Inflammatory macrophage treated with lipopolysaccharide for 1 hour (primary cell): Measurements from ENCODE around the gene ATP5F1E.
"Not testable (repeated sequence)": the region's sequence is repeated elsewhere in the genome, so short reads cannot be mapped to it uniquely, and the experiment has no call there.

Experiments
- DNase-seq, 2 donors: peaks; one replicate each; pipeline ENCODE4 v3.0.0-alpha.2; 2020 to 2022

The ATP5F1E gene

DNA sequence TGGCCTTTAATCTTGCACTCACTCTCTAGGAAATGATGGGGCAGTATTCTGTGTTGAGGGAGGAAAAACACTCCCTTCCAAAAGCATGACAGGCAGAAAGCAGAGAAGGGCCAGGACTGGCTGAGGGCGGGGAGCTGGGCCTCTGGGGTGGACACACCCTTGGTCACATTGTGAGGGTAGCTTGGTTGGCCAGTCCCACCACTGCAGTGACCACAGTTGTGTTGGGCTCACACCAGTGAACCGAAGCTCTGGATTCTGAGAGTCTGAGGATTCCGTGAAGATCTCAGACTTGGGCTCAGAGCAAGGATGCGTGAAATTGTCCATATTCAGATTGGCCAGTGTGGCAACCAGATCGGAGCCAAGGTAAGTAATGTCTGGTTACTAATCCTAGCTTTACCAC lies 12.9 kb downstream of the ATP5F1E start, which contains the start of gene TUBB1:
Gene TUBB1, plus strand, starts transcription at position 213 of the 400 bp plus-strand sequence. Its CDS starts 94 bp downstream, at position 307.
- DNase-seq, result no peak

DNA sequence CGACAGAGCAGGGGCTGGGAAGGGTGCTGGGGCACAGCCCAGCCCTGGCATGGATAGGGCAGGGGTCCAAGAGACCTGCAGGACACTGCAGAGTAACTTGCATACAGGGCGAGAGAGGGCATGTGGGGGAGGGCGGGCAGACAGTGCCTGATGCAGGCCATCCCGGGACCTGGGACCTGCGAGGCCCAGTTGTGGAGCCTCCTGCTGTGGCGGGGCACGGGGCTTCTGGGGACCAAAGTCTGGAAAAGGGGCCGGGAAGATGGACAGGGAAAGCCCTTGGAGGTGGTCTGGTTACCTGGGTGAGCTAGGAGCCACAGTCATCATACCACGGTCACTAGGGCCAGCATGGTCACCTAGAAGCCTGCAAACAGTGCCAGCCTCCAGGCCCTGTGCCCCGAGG lies 13.3 kb downstream of the ATP5F1E start:
- DNase-seq, result no peak

DNA sequence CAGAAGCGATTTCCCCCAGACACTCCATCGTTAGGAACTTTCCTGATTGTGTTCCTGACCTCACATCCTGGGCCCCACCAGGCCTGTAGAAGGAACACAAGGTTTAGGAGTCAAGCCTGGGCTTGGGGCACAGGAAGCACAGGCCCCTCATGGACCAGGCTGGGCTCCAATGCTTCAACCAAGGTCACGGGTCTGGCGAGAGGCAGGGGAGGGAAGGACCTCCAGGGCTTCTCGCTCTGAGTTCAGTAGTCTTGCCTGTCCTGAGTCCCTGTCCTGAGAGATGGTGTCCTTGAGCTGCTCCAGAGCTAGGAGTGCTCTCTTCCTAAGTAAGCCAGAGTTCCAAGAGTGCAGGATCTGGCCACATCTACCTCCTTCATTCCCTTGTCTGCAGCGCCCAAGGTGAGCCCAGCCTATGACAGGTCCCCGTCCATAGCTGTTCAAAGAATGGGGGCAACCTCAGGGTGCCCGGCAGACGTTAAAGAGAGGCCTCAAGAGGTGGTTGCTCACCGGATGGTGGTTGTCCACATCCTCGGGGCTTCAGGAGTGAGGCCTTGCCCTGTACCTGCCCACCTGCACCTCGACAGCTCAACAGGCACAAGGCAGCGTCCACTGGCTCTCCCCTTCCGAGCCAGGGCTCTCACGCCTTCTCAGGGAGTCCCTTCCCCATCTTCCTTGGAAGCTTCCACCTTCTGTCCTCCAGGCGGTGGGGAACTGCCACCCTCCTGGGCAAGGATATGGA lies 14.5 kb downstream of the ATP5F1E start:
- no peak for DNase-seq

DNA sequence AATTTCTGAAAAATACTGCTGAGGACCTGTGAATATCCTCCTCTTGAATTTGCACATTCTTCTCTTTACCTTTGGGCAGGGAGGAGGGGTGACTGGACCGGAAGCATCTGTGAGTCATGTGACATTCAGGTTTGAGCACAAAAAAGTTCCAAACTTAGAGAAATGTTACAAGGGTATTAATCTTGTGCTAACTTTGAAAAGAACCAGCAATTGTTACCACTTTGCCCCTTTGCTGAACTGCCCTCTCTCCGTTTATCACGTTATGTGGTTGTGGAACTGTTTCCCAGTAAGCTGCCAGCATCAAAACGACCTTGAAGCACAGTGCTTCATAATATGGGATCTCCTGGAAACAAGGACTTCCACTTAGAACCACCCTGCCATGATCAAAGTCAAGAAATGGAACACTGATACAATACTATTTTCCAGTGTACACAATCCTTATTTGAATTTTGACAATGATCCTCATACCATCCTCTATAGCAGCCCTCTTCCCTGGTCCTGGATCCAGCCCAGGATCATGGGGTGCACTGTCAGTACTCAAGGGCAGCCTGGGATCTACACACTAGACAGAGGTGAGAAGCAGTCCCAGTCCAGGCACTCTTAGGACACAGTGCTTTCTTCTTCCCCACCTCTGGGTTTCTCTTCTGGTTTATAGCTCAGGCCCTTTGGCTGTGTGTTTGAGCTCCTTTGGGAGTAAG lies 15.2 kb downstream of the ATP5F1E start:
- DNase-seq, result no peak

DNA sequence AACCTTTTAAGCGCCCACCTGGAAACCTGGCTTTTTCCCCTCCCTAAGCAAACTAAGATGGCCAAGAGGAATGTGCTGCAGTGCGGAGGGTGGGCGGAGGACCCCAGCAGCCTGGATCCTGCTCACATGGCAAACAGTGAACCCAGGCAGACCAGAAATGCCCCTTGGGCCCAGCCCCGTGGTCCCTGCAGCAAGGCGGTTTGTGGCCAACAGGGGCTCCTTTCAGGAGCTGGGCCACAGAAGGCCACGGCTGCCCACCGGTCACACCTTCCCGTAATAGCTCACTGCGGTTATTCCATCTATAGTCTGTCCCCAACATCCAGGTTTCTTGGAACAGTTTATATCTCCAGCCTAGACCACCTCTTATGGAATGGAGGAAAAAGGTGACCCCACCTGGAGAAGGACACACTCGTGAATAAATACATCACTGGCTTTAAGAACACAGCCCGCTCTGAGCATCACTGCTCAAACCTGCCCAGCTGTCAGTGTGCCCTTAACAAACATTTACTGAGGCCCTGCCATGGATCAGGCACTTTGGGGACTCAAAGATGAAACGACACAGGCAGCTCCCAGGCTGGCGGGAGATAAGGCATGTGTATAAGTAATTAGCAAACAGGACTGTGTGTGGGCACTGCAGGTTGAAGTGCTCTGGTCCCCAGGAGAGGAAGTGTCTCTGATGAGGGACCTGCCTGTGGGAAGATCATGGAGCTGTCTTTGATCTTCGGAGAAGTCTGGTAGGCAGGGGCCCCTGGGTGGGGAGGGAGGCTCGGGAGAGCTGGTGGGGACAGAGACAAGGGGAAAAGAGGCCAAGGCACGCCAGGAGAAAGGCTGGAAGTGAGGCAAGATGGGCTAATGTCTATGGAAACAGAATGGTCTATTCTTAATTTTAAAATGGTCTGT lies 16.1 kb downstream of the ATP5F1E start:
- DNase-seq, result no peak

GRCh38 chr20:59015411-59015810 lies 16.7 kb downstream of the ATP5F1E start:
- DNase-seq, result no peak

DNA sequence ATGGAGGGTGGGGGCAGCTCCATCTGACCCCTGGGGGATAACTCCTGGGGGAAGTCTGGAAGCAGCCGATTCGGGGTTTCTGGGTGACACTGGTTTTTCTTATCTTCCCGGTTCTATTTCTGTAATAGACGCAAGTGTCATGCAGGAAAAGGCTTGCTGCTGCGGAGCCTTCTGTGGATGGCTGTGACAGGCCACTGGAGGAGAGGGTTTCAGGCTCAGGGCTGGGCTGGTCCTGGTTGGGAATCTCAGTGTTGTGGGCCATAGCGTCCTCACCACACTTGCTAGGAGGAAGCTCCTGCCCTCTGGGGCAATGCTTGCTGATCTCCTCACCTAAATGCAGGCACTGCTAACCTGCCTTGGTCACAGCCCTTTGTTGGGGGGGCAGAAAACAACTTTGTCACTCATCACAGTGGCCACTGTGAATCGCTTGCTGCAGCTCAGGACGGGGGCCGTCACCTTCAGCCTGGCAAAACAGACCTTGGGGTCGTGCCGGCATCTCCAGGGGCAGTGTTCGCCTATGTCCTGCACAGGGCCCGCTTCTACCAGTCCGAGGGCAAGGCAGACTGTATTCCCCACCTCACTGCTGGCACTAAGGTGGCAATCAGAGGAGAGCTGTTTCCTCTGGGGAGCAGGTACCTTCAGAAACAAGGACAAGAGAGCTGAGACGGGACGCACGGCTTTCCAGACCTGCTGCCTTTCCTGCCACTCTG lies 17.3 kb downstream of the ATP5F1E start:
- DNase-seq, result no peak

DNA sequence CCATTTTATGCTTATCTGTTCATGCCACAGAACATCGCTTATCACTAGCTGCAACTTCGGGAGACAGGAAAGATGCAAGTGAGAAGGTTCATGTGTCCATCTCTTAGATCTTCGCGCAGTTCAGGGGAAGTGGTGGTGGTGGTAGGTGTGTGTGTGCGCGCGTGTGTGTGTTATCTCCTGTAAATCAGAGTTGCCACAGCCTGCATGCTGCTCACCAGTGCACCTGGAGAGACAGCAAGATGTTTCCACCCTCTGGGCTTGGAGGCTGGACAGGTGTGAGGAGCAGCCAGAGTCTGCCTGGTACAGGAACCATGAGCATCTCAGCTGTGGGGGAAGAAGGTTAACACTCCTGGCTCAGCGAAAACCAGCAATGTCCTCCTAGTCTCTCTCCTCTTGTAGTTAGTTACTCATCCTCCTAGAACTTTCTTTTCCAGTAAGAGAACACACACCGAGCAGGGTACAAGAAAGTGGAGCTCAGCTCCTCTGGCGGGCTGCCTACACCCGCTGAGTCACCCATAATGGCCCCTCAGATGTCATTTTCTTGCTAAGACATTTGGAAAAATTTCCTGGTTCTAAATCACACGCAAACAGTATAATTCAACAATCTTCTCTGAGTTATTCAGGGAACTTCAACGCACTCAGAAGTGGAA lies 18.1 kb downstream of the ATP5F1E start:
- no peak for DNase-seq

DNA sequence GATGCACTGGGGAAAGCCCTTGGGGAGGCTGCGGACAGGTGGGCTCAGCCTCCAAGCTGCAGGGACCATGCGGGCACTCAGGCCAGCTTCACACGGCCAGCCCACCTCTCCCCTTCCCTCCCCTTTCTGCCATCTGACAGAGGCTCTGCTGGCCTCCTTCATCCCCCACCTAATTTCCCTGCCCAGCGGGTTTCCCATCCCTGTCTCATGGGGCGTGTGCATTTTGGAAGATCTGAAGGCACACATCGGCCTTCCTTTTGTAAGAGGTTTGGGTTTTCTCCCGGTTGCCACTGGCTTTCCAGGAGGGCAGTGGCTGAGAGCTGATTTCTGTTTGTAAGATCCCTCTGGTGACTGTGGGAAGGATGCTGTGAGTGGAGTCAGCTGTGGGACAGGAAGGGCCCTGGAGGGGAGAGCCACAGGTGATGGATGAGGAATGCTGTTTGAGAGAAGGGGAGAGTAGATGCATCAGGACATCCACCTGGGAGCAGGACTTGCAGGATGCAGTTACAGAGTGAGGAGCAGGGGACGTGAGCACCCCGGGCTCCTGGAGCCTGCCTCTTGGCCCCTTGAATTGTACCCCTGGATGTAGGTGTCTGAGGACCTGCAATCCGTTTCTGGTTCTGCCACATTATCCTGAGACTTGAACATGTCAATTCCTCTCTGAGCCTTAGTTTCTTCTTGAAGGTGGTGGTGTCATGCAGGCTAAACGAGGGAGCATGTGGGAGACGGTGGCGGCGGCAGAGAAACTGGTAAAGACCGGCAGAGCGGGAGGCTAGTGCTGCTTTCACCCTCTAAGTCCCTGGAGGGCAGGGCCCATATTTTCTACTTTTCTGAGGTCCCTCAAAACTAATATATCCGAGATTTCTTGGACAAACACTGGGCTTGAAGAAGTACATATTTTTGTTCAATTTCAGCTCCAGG lies 18.8 kb downstream of the ATP5F1E start:
- no peak for DNase-seq

DNA sequence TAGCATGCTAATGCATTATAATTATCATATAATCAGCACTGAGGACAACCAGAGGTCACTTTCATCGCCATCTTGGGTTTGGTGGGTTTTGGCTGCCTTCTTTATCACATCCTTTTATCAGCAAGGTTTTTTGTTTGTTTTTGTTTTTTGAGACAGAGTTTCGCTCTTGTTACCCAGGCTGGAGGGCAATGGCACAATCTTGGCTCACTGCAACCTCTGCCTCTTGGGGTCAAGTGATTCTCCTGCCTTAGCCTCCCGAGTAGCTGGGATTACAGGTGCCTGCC lies 20.3 kb downstream of the ATP5F1E start:
- DNase-seq, result not testable (repeated sequence)

GRCh38 chr20:59010995-59011873 lies 20.9 kb downstream of the ATP5F1E start:
- peak; percentile 63 to 64 for DNase-seq

- DNase-seq, result no peak
Measured at GRCh38 chr20:59010321-59010994, 21.7 kb downstream of the ATP5F1E start.

GRCh38 chr20:59008715-59009336 lies 23.3 kb downstream of the ATP5F1E start:
- no peak for DNase-seq

- DNase-seq, result peak; percentile 90 to 97
Measured at GRCh38 chr20:59007665-59008511, 24.2 kb downstream of the ATP5F1E start.

GRCh38 chr20:59006864-59007664 lies 25.1 kb downstream of the ATP5F1E start, which contains the start of gene CTSZ:
CTSZ (minus strand) TSS chr20:59007254; CDS start chr20:59007128, 126 bp downstream.
- peak; percentile 58 to 64 for DNase-seq

DNA sequence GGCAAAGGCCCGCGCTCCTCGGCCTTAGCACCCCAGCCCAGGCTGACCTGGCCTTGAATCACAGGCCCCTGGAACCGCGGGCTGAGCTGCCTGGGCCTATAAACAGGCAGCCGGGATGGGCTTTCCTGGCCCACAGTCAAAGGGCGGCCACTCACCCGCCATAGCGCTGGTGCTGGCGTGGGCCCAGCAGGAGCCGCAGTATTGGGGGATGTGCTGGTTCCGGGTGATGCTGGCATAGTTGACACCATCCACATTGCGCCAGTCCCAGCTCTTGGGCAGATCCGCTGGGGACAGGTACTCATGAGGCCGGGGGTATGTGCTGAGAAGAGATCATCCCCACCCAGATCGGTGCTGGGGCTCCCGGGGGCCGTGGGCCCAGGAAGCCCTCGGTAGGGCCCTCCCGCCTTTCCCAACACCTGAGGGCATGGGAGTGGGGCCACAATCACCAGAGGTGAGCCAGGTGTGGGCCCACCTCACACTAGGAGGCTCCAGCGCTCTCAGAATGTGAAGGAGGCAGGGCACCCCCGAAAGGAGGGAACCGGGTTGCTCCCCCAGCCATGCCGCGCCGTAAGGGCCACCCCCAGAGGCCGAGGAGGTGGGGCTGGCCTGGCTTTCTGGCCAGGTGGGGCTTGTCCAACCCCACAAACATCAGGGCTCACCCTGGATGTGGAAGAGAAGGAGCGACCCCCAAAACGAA lies 25.8 kb downstream of the ATP5F1E start:
- no peak for DNase-seq
